HG03025 (cell line): ENCODE data around the gene ELMOD1.

ENCODE experiments used
- ATAC-seq: cut with Tn5 transposase; IDR thresholded peaks from one replicate; pipeline ENCODE4 v1.9.1; 2021; ENCODE audit warnings: mild to moderate bottlenecking, moderate library complexity; ENCODE audit not compliant: unreplicated experiment, low FRiP score

The ELMOD1 gene

DNA sequence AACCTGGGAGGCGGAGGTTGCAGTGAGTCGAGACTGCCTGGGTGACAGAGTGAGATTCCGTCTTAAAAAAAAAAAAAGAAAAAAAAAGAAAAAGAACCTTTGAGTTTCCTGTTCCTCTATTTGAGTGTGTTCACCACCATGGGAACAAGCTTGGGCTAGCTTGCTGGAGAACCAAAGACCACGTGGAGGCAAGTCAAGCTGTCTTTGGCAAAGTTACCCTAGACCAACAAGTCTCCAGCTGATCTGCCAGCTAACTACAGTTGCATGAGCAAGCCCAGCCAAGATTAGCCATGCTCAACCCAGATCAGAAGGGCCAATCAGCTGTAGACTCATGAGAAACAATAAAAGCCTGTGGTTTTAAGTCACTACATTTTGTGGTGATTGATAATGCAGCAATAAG is 91.2 kb downstream of the ELMOD1 start:
- no peak for ATAC-seq

GRCh38 chr11:107682572-107682971 is 91.6 kb downstream of the ELMOD1 start:
- no peak for ATAC-seq

- ATAC-seq = no peak
These were observed 92.1 kb downstream of the ELMOD1 start for GRCh38 chr11:107683061-107683460.

- no peak for ATAC-seq
These were observed 92.9 kb downstream of the ELMOD1 start for GRCh38 chr11:107683807-107684206.

DNA sequence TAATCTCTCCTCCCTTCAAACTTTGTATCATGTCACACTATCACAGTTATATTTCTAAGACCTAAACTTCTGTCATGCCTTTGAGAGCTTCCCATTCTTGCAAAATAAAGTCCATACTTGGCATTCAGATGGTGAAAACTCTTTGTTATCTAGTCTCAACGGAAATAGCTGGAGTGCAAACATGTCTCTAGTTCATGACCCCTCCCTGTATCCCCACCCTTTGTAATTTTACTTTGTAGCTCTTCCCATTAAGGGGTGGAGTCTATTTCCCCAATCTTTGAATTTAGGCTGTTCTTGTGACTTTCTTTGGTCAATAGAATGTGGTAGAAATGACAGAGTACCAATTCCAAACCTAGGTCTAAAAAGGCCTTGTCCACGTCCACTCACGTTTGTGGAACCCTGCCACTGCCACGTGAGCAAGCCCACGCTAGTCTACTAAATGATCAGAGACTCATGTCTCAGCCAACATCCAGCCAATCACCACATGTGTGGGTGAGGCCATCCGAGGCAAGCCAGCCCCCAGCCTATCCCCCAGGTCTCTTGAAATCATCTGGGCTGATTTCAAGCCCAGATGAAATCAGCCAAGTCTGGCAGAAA is 97.5 kb downstream of the ELMOD1 start:
- no peak for ATAC-seq

DNA sequence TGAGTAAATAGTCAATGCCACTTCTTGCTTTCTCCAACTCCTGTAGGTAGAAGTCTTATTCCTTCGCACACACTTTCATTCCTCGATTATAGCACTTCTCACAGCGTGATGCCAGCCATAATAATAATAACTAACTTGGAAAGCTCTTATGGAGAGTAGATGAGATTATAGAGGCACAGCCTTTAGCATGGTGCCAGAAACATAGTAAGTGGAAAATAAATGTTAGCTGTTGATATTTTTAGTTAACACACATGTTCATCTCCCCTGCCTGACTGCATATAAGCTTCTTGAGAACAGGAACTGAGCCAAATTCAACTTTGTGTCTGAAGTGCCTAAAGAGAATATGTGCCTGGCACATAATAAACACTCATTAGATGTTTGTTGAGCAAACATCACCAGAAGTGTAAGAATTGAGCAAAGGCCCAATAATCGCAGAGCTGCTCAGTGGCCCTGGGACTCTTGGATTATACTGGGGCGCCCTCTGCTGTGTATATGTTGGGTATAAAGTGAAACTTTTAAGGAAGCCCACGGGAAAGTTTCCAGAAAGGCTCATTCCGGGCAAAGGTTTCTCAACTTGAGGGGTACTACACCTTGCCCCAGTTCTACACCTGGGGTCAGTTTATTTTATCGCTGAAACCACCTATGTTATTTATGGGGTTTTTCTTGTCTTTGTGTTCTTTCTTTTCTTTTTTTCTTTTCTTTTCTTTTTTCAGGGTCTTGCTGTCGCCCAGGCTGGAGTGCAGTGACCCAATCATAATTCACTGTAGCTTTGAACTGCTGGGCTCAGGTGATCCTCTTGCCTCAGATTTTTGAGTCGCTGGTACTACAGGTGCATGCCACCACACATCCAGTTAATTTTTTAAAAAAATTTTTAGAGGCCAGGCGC is 98.6 kb downstream of the ELMOD1 start:
- peak; percentile 66 for ATAC-seq

- no peak for ATAC-seq
These were observed 100.2 kb downstream of the ELMOD1 start for GRCh38 chr11:107691000-107691750.

- ATAC-seq = no peak
These were observed 104.5 kb downstream of the ELMOD1 start for GRCh38 chr11:107695446-107695845.

GRCh38 chr11:107696140-107696539 is 105.2 kb downstream of the ELMOD1 start:
- no peak for ATAC-seq

GRCh38 chr11:107697291-107697690 is 106.3 kb downstream of the ELMOD1 start:
- ATAC-seq = no peak

- no peak for ATAC-seq
These were observed 108.7 kb downstream of the ELMOD1 start for GRCh38 chr11:107699371-107700285.

GRCh38 chr11:107702109-107702660 is 111.2 kb downstream of the ELMOD1 start:
- ATAC-seq = no peak

DNA sequence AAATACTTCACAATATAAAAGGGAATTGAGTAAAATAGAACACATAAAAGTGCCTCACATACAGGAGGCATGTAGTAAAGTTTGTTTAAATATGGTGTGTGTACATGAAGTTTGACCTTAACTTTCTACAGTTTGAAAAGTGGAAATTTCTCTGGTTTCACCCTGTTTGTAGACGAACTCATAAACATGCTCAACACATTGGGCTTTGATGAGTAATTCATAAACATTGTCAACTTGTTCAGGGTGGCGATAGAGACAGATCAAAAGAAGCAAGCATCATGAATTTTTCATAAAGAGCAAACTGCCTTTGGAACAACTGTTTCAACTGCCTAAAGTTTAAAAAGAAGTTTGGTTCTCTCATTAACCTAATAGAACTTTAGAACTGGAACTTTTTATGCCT is 111.8 kb downstream of the ELMOD1 start:
- no peak for ATAC-seq

DNA sequence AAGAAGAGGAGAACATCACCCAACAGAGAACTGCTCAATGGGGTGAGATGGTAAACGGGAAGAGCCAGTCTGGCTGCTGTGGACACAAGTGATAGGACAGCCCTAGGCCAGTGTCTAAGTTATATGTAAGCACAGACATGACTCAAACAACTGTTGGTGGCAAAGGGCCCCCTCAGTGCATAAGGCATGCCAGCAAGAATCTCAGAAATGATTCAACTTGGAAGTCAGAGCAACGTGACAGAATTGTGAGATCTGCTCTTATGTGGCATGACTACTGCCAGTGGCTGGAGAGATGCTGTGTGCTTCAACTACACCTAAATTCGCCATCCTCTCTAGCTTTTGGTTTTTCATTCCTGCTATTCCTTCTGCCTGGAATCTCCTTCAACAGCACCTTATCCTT is 113.5 kb downstream of the ELMOD1 start:
- ATAC-seq = no peak

DNA sequence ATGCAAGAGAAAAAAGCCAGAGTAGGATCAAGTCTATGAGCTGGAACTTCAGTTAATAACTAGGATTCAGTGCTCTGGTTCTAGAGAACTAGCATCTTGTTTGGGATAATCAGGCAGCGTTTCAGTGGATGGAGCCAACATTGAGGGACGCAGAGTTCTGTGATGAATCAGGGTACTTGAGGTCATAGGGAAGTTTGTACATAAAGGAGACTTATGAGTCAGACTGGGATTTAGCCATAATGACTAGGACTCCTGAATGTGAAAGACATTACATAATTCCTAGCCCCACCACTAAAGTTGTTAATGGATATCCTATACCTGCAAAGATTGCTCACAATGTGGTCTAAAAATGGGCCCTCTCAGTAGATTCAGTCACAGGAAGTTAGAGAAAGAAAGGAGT is 114.1 kb downstream of the ELMOD1 start:
- no peak for ATAC-seq

- ATAC-seq = no peak
These were observed 115.6 kb downstream of the ELMOD1 start for GRCh38 chr11:107706531-107706930.

- ATAC-seq = no peak
These were observed 116.3 kb downstream of the ELMOD1 start for GRCh38 chr11:107707215-107707671.

DNA sequence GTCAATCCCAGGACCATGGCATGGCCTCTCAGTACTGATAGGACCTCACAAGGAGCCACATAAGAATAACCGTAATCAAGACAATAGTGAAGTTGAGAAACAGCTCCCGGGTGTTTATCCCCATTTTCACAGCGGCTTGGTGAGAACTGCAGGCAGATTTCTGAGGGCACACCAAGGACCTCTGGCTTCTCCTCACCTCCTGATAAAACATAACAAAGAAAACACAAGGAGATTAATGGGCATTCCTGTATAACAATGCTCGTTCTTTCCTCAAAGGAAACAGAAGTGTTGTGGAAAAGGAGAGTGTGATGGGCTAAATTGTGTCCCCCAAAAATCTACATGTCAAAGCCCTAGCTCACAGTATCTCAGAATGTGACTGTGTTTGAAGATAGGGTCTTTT is 116.9 kb downstream of the ELMOD1 start:
- ATAC-seq = no peak

DNA sequence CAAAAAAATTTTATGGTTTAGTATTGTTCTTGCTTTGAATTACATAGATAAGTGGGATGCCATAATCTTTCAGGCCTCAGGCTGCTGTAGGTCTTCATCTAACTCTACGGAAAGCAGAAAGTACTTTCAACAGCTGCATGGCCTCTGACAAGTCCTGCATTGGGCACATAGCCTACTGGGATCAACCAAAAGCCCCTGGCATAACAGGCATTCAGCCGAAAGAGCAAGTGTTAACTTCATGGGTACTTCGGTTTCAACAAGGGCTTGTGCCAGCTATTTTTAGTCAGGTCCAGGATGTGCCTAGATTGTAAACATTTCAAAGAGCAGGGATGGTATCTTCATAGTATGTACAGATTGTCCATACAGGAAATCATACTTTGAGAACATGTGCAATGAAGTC is 117.8 kb downstream of the ELMOD1 start:
- ATAC-seq = no peak

- ATAC-seq = no peak
These were observed 119.4 kb downstream of the ELMOD1 start for GRCh38 chr11:107710301-107710700.
